GM19025 (cell line): ENCODE results near the gene PSMD9.
"Not testable (repeated sequence)": the region's sequence is repeated elsewhere in the genome, so short reads cannot be mapped to it uniquely, and the experiment has no call there.

Experiments
- ATAC-seq: cut with Tn5 transposase; IDR thresholded peaks from one replicate; pipeline ENCODE4 v1.9.1; 2021; ENCODE audit warnings: mild to moderate bottlenecking, low read depth, moderate library complexity; ENCODE audit not compliant: unreplicated experiment

The PSMD9 gene

GRCh38 chr12:121917950-121918678 is 29.5 kb downstream of the PSMD9 start, which contains the start of gene CFAP251:
Gene CFAP251 (plus strand): TSS chr12:121918592. CDS start chr12:121921306, 2,714 bp downstream.
- ATAC-seq, result peak; percentile 98

- ATAC-seq, result peak; percentile 21
Observed at GRCh38 chr12:121918679-121919038, 30.1 kb downstream of the PSMD9 start.

- ATAC-seq, result no peak
Observed at GRCh38 chr12:121921066-121921465, 32.5 kb downstream of the PSMD9 start.

GRCh38 chr12:121925358-121925695 is 36.7 kb downstream of the PSMD9 start:
- no peak for ATAC-seq

GRCh38 chr12:121926874-121927706 is 38.5 kb downstream of the PSMD9 start:
- ATAC-seq, result no peak

GRCh38 chr12:121927813-121928212 is 39.2 kb downstream of the PSMD9 start:
- no peak for ATAC-seq

GRCh38 chr12:121929545-121929944 is 41.0 kb downstream of the PSMD9 start:
- not testable (repeated sequence) for ATAC-seq

- no peak for ATAC-seq
Observed at GRCh38 chr12:121930862-121931261, 42.3 kb downstream of the PSMD9 start.

- no peak for ATAC-seq
Observed at GRCh38 chr12:121932176-121932536, 43.6 kb downstream of the PSMD9 start.

GRCh38 chr12:121932914-121933521 is 44.4 kb downstream of the PSMD9 start:
- no peak for ATAC-seq

DNA sequence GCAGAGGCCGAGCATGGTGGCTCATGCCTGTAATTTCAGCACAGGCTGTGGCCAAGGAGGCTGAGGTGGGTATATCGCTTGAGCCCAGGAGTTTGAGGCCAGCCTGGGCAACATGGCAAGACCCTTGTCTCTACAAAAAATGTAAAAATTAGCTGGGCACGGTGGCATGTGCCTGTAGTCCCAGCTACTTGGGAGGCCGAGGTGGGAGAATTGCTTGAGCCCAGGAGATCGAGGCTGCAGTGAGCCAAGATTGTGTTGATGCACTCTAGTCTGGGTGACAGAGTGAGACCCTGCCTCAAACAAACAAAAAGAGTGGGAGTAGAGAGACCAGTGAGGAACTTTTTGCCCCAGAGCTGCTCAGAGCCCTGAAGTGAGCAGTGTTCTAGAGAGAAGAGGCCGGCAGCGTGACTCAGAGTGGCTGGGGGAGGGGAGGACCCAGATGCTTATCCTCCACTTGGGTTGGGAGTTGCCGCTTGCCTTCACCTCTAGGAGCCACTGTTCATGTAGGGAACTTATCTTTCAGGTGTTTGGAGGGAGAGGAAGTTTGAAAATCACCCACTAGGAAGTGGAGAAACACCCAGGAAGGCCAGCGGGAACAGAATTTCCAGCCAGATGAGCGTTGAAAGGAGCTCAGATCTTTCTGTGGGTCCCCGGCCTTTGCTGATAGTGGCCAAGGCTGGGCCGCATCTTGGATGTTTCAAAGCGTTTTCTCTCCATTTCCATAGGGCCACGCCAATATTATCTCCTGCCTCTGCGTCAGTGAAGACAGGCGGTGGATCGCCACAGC is 45.1 kb downstream of the PSMD9 start:
- ATAC-seq, result no peak

GRCh38 chr12:121934309-121934664 is 45.7 kb downstream of the PSMD9 start:
- ATAC-seq, result no peak

GRCh38 chr12:121937654-121938053 is 49.1 kb downstream of the PSMD9 start:
- no peak for ATAC-seq

GRCh38 chr12:121939186-121939585 is 50.6 kb downstream of the PSMD9 start:
- ATAC-seq, result no peak

GRCh38 chr12:121939992-121940766 is 51.6 kb downstream of the PSMD9 start:
- ATAC-seq, result no peak

GRCh38 chr12:121942145-121942718 is 53.6 kb downstream of the PSMD9 start:
- ATAC-seq, result no peak

GRCh38 chr12:121943926-121944325 is 55.3 kb downstream of the PSMD9 start:
- ATAC-seq, result no peak

DNA sequence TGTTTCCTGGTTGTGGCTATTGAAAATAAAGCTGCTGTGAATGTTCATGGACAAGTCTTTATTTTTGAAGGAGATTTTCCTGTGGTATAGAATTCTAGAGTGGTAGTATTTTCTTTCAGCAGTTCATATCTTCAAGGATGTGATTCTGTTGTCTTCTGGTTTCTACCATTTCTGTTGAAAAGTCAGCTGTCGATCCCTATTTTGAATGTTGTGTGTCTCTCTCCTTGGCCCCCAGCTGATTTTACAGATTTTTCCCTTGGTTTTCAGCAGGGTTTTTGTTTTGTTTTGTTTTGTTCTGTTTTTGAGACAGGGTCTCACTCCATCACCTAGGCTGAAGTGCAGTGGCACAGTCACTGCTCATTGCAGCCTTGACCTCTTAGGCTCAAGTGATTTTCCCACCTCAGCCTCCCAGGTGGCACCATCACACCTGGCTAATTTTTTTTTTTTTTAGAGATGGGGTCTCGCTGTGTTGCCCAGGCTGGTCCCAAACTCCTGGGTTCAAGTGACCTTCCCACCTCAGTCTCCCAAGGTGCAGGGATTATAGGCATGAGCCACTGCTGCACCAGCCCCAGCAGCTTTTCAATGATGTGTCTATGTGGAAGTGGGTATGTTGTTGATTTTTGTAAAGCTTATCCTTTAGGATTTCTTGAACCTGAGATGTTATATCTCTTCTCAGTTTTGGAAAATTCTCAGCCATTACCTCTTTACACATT is 57.9 kb downstream of the PSMD9 start:
- ATAC-seq, result no peak

GRCh38 chr12:121947981-121948380 is 59.4 kb downstream of the PSMD9 start:
- ATAC-seq, result no peak
